Fibroblast of upper back skin (primary cell): Measurements from ENCODE around the gene MTM1.

ENCODE experiments used
- DNase-seq: peaks from one replicate; pipeline ENCODE4 v3.0.0-alpha.2; 2013

Gene MTM1

GRCh38 chrX:150568320-150569154 is at the start of gene MTM1:
MTM1 (plus strand) TSS chrX:150568621; CDS start chrX:150592615, 23,994 bp downstream.
- DNase-seq: peak; percentile 95

- DNase-seq: no peak
Measured at GRCh38 chrX:150522494-150522893, 45.9 kb upstream of the MTM1 start.

- no peak for DNase-seq
Measured at GRCh38 chrX:150525061-150525919, 43.1 kb upstream of the MTM1 start.

GRCh38 chrX:150526692-150527091 is 41.7 kb upstream of the MTM1 start:
- no peak for DNase-seq

- no peak for DNase-seq
Measured at GRCh38 chrX:150527108-150527507, 41.3 kb upstream of the MTM1 start.

GRCh38 chrX:150529587-150529986 is 38.8 kb upstream of the MTM1 start:
- DNase-seq: no peak

- no peak for DNase-seq
Measured at GRCh38 chrX:150530821-150531220, 37.6 kb upstream of the MTM1 start.

GRCh38 chrX:150531467-150531866 is 37.0 kb upstream of the MTM1 start:
- no peak for DNase-seq

GRCh38 chrX:150533863-150534262 is 34.6 kb upstream of the MTM1 start:
- no peak for DNase-seq

- DNase-seq: no peak
Measured at GRCh38 chrX:150536455-150537116, 31.8 kb upstream of the MTM1 start.

GRCh38 chrX:150537851-150538250 is 30.6 kb upstream of the MTM1 start:
- DNase-seq: no peak

GRCh38 chrX:150540965-150541364 is 27.5 kb upstream of the MTM1 start:
- no peak for DNase-seq

- DNase-seq: no peak
Measured at GRCh38 chrX:150542846-150543229, 25.6 kb upstream of the MTM1 start.

- no peak for DNase-seq
Measured at GRCh38 chrX:150543230-150544155, 24.9 kb upstream of the MTM1 start.

GRCh38 chrX:150544222-150544787 is 24.1 kb upstream of the MTM1 start:
- peak; percentile 9 for DNase-seq

GRCh38 chrX:150544835-150545770 is 23.3 kb upstream of the MTM1 start:
- DNase-seq: no peak

- DNase-seq: no peak
Measured at GRCh38 chrX:150546711-150547153, 21.7 kb upstream of the MTM1 start.

GRCh38 chrX:150547375-150548115 is 20.9 kb upstream of the MTM1 start:
- DNase-seq: peak; percentile 22

- no peak for DNase-seq
Measured at GRCh38 chrX:150548251-150548650, 20.2 kb upstream of the MTM1 start.

GRCh38 chrX:150548684-150549083 is 19.7 kb upstream of the MTM1 start:
- peak; percentile 9 for DNase-seq
